PC-9 (cell line): ENCODE data around the gene CCNC.

ENCODE experiments used
- EZH2 ChIP-seq: fragments of 200-600 bp; sonication (generic); IDR thresholded peaks from 2 replicates; pipeline ENCODE4 v1.8.0; 2017; ENCODE audit warnings: antibody characterized with exemption, low read depth
- TF ChIP-seq, protein P1 (sequence below): fragments of 200-600 bp; sonication (generic); conservative IDR thresholded peaks from 2 replicates; pipeline ENCODE4 v1.6.1; 2017; ENCODE audit warnings: mixed run types, antibody characterized with exemption, mild to moderate bottlenecking, moderate library complexity

GRCh38 chr6:99612551-99613408, 44.3 kb upstream of the CCNC start:
- TF ChIP-seq, protein P1, sequence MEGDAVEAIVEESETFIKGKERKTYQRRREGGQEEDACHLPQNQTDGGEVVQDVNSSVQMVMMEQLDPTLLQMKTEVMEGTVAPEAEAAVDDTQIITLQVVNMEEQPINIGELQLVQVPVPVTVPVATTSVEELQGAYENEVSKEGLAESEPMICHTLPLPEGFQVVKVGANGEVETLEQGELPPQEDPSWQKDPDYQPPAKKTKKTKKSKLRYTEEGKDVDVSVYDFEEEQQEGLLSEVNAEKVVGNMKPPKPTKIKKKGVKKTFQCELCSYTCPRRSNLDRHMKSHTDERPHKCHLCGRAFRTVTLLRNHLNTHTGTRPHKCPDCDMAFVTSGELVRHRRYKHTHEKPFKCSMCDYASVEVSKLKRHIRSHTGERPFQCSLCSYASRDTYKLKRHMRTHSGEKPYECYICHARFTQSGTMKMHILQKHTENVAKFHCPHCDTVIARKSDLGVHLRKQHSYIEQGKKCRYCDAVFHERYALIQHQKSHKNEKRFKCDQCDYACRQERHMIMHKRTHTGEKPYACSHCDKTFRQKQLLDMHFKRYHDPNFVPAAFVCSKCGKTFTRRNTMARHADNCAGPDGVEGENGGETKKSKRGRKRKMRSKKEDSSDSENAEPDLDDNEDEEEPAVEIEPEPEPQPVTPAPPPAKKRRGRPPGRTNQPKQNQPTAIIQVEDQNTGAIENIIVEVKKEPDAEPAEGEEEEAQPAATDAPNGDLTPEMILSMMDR: no peak
- no peak for TF ChIP-seq EZH2
